ENCODE measurements around the gene PANK2.
A peak's percentile ranks its signal among the peaks of the same experiment; 100 is the strongest.
"Not testable (repeated sequence)": the region's sequence is repeated elsewhere in the genome, so short reads cannot be mapped to it uniquely, and the experiment has no call there.

PANK2 gene

DNA sequence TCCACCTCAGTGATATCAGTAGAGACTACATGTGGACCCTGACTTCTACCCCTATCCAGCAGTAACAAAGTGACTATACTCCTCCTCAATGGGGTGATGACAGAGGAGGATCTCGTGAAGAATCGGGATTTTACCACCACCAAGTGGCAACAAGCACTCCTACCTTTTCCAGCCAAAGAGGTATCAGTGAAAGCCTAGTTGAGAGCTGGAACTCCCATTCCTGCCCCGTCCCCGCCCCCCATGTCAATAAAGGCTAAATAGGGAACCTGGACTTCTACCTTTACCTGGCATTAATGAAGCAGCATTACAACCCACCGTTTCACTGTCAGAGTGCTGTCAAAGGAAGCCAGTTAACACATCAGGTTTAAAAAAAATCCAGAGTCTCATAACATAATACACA is 80.8 kb downstream of the PANK2 start:
- no peak overlapping the region for H3K4me3 ChIP-seq (ENCODE audit: low read depth, low read length)
- no peak for DNase-seq (ENCODE audit: low read depth)

DNA sequence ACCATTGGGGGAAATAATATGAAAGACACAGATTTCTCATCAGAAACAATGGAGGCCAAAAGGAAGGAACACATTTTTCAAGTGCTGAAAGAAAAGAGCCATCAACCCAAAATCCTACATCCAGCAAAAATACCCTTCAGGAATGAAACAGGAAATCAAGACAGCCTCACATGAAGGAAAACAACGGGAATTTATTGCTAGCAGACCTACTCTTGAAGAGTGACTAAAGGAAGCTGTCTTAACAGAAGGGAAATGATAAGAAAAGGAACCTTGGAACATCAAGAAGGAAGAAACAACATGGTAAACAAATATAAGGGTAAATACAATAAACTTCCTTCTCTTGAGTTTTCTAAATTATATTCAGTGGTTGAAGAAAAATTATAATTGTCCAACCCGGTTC is 82.0 kb downstream of the PANK2 start:
- TF ChIP-seq, protein P1, sequence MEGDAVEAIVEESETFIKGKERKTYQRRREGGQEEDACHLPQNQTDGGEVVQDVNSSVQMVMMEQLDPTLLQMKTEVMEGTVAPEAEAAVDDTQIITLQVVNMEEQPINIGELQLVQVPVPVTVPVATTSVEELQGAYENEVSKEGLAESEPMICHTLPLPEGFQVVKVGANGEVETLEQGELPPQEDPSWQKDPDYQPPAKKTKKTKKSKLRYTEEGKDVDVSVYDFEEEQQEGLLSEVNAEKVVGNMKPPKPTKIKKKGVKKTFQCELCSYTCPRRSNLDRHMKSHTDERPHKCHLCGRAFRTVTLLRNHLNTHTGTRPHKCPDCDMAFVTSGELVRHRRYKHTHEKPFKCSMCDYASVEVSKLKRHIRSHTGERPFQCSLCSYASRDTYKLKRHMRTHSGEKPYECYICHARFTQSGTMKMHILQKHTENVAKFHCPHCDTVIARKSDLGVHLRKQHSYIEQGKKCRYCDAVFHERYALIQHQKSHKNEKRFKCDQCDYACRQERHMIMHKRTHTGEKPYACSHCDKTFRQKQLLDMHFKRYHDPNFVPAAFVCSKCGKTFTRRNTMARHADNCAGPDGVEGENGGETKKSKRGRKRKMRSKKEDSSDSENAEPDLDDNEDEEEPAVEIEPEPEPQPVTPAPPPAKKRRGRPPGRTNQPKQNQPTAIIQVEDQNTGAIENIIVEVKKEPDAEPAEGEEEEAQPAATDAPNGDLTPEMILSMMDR (IDR thresholded peaks at IDR 0.05; ENCODE audit: control insufficient read depth, extremely low read depth, insufficient read depth) = no peak
- H3K4me3 ChIP-seq (ENCODE audit: low read depth, low read length) = no peak overlapping the region
- no peak for DNase-seq (ENCODE audit: low read depth)

More for the DNA sequence above, 80.8 kb downstream of the PANK2 start:
- TF ChIP-seq, protein P1 (IDR thresholded peaks at IDR 0.05; ENCODE audit: control insufficient read depth, extremely low read depth, insufficient read depth) = no peak

DNA sequence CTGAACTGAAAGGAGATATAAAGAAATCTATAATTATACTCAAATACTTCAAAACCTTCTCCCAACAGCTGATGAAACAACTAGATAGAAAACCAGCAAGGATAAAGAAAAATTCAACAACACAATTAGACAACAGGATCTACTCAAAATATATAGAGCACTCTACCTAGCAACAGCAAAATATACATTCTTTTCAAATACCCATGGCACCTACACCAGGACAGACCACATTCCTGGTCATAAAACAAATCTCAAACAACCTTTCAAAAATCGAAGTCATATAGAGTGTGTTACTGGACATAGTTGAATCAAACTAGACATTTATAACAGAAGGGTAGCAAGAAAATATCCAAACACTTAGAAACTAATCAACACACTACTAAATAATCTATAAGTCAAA is 83.0 kb downstream of the PANK2 start:
- TF ChIP-seq, protein P1 (IDR thresholded peaks at IDR 0.05; ENCODE audit: control insufficient read depth, extremely low read depth, insufficient read depth) = no peak
- DNase-seq (ENCODE audit: low read depth) = no peak
- H3K4me3 ChIP-seq (ENCODE audit: low read depth, low read length) = no peak overlapping the region

DNA sequence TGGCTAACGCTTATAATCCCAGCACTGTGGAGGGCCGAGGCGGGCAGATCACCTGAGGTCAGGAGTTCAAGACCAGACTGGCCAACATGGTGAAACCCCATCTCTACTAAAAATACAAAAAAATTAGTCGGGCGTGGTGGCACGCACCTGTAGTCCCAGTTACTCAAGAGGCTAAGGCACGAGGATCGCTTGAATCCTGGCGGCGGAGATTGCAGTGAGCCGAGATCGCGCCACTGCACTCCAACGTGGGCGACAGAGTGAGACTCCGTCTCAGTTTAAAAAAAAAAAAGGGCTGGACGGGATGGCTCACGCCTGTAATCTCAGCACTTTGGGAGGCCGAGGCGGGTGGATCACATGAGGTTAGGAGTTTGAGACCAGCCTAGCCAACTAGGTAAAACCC is 83.4 kb downstream of the PANK2 start:
- H3K4me3 ChIP-seq (ENCODE audit: low read depth, low read length); DNase-seq (ENCODE audit: low read depth): not testable (repeated sequence)

DNA sequence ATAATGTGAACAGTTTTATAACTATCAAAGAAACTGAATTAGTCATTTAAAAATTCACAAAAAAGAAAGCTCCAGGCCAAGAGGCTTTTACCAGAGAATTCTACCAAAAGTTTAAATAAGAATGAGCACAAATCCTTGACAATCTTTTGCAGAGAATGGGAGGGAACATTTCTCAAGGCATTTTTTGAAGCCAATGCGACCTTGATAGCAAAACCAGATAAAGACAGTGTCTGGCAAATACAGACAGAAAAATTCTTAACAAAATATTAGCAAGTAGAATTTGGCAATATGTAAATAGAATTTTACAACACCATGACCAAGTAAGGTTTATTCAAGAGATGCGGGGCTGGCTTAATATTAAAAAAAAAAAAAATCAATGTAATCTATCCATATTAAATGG is 84.5 kb downstream of the PANK2 start:
- TF ChIP-seq, protein P1 (IDR thresholded peaks at IDR 0.05; ENCODE audit: control insufficient read depth, extremely low read depth, insufficient read depth) = no peak
- peak; percentile 10 for DNase-seq (ENCODE audit: low read depth)
- no peak overlapping the region for H3K4me3 ChIP-seq (ENCODE audit: low read depth, low read length)

DNA sequence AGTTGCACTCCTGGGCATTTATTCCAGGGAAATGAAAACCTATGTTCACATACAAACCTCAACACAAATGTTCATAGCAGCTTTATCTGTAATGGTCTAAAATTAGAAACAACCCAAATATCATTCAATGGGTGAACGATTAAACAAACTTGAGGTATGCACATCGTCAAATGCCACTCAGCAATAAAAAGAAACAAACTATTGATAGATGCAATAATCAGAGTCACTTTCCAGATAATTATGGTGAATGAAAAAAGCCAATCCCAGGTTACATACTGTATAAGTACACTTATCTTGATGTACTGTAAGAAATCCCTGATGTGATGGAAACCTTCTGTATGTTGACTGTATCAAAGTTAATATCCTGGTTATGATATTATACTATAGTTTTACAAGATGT is 87.3 kb downstream of the PANK2 start:
- peak; percentile 56 for DNase-seq (ENCODE audit: low read depth)
- H3K4me3 ChIP-seq (ENCODE audit: low read depth, low read length) = no peak overlapping the region
- TF ChIP-seq, protein P1 (IDR thresholded peaks at IDR 0.05; ENCODE audit: control insufficient read depth, extremely low read depth, insufficient read depth) = no peak

All from LNCaP clone FGC (cell line).